Measurements from ENCODE around the gene EPB41L2.

- TF ChIP-seq, protein P1, sequence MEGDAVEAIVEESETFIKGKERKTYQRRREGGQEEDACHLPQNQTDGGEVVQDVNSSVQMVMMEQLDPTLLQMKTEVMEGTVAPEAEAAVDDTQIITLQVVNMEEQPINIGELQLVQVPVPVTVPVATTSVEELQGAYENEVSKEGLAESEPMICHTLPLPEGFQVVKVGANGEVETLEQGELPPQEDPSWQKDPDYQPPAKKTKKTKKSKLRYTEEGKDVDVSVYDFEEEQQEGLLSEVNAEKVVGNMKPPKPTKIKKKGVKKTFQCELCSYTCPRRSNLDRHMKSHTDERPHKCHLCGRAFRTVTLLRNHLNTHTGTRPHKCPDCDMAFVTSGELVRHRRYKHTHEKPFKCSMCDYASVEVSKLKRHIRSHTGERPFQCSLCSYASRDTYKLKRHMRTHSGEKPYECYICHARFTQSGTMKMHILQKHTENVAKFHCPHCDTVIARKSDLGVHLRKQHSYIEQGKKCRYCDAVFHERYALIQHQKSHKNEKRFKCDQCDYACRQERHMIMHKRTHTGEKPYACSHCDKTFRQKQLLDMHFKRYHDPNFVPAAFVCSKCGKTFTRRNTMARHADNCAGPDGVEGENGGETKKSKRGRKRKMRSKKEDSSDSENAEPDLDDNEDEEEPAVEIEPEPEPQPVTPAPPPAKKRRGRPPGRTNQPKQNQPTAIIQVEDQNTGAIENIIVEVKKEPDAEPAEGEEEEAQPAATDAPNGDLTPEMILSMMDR (IDR thresholded peaks at IDR 0.05 in 2 of 3, conservative IDR thresholded peaks at IDR 0.05 in 1 of 3; ENCODE audit: borderline replicate concordance in 1 of 3, insufficient read depth in 1 of 3, low read depth in 2 of 3, low read length in 2 of 3): no peak
- TF ChIP-seq ELF1 (IDR thresholded peaks at IDR 0.05; ENCODE audit: borderline replicate concordance, low read depth): no peak
- no peak for TF ChIP-seq EZH2 (IDR thresholded peaks at IDR 0.05)
- TF ChIP-seq, protein P2, sequence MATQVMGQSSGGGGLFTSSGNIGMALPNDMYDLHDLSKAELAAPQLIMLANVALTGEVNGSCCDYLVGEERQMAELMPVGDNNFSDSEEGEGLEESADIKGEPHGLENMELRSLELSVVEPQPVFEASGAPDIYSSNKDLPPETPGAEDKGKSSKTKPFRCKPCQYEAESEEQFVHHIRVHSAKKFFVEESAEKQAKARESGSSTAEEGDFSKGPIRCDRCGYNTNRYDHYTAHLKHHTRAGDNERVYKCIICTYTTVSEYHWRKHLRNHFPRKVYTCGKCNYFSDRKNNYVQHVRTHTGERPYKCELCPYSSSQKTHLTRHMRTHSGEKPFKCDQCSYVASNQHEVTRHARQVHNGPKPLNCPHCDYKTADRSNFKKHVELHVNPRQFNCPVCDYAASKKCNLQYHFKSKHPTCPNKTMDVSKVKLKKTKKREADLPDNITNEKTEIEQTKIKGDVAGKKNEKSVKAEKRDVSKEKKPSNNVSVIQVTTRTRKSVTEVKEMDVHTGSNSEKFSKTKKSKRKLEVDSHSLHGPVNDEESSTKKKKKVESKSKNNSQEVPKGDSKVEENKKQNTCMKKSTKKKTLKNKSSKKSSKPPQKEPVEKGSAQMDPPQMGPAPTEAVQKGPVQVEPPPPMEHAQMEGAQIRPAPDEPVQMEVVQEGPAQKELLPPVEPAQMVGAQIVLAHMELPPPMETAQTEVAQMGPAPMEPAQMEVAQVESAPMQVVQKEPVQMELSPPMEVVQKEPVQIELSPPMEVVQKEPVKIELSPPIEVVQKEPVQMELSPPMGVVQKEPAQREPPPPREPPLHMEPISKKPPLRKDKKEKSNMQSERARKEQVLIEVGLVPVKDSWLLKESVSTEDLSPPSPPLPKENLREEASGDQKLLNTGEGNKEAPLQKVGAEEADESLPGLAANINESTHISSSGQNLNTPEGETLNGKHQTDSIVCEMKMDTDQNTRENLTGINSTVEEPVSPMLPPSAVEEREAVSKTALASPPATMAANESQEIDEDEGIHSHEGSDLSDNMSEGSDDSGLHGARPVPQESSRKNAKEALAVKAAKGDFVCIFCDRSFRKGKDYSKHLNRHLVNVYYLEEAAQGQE (IDR thresholded peaks at IDR 0.05; ENCODE audit: low read depth): no peak
Observed at GRCh38 chr6:130973521-130974277, 89.3 kb downstream of the EPB41L2 start.
